Measurements from ENCODE around the gene PEX3.
"Not testable (repeated sequence)": the region's sequence is repeated elsewhere in the genome, so short reads cannot be mapped to it uniquely, and the experiment has no call there.

DNA sequence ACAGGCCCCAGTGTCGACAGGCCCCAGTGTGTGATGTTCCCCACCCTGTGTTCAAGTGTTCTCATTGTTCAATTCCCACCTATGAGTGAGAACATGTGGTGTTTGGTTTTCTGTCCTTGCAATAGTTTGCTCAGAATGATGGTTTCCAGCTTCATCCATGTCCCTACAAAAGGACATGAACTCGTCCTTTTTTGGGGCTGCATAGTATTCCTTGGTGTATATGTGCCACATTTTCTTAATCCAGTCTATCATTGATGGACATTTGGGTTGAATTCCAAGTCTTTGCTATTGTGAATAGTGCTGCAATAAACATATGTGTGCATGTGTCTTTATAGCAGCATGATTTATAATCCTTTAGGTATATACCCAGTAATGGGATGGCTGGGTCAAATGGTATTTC lies 18.2 kb downstream of the PEX3 start:
- TF ChIP-seq POLR2A (IDR thresholded peaks at IDR 0.05): not testable (repeated sequence)
- TF ChIP-seq, protein P1, sequence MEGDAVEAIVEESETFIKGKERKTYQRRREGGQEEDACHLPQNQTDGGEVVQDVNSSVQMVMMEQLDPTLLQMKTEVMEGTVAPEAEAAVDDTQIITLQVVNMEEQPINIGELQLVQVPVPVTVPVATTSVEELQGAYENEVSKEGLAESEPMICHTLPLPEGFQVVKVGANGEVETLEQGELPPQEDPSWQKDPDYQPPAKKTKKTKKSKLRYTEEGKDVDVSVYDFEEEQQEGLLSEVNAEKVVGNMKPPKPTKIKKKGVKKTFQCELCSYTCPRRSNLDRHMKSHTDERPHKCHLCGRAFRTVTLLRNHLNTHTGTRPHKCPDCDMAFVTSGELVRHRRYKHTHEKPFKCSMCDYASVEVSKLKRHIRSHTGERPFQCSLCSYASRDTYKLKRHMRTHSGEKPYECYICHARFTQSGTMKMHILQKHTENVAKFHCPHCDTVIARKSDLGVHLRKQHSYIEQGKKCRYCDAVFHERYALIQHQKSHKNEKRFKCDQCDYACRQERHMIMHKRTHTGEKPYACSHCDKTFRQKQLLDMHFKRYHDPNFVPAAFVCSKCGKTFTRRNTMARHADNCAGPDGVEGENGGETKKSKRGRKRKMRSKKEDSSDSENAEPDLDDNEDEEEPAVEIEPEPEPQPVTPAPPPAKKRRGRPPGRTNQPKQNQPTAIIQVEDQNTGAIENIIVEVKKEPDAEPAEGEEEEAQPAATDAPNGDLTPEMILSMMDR (IDR thresholded peaks at IDR 0.05): not testable (repeated sequence)
